Measurements from ENCODE around the gene C3orf33. TPM values are rescaled to one million over a fixed set of nuclear protein-coding genes. Genes with fewer than 3 reads are reported as not detected.

The C3orf33 gene
- total and polyA plus RNA-seq, 11 donors, result 2.9 to 8.8 (median 5.1) TPM

GRCh38 chr3:155807823-155808222 lies 1.7 kb upstream of the C3orf33 start:
- H3K27me3 ChIP-seq, result no peaks in the 10 kb centered on the region
- peak overlapping the region in 6 of 12 donors; percentile 3 to 81 (median 50) for H3K27ac ChIP-seq
- DNase-seq, result no peak
- intact Hi-C loops (cut with DNase I), result loop anchor here in 9 of 10 donors (2.0 to 10.0 kb wide), 5 partner anchors 44 to 64 kb away; partner anchors contain the start of genes SLC33A1 (in 7 of the 9) and GMPS (in 4 of the 9)
- WGBS, 4 donors, result 71 to 93% (median 78%) methylated on average over 2 of the region's 2 CpGs
- H3K4me1 ChIP-seq, result peaks cover 0 to 21% (median 5%) of the 10 kb centered on the region in 12 donors
- ATAC-seq, result peak; percentile 24 to 70 (median 60)
- H3K4me3 ChIP-seq, result no peak overlapping the region
- H3K9me3 ChIP-seq, result no peaks in the 10 kb centered on the region
- peaks cover 0 to 6% (median 0%) of the 10 kb centered on the region in 9 donors for H3K36me3 ChIP-seq
- TF ChIP-seq POLR2A (IDR thresholded peaks at IDR 0.05) (no peak), CTCF (IDR thresholded peaks at IDR 0.05) (no peak)

DNA sequence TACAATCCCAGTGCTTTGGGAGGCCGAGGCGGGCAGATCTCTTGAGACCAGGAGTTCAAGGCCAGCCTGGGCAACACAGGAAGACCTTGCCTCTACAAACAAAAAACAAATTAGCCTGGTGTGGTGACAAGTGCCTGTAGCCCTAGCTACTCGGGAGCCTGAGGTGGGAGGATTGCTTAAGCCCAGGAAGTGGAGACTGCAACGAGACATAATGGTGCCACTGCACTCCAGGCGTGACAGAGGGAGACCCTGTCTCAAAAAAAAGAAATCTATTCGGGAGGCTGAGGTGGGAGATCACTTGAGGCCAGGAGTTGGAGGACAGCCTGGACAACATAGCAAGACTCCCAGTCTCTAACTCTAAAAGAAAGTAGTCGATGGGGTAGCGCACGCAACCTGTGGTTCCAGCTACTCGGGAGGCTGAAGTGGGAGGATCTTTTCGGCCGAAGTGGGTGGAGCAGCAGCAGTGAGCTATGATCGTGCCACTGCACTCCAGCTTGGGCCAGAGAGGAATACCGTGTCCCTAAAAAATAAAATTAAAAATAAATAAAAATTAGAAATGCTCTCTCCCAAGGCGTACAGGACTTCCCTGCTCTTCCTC lies 775 bp downstream of the C3orf33 start:
- ATAC-seq, result peak in 3 of 4 donors; percentile 16 to 80 (median 59)
- intact Hi-C loops (cut with DNase I), result loop anchor here in 6 of 10 donors (5.0 to 10.0 kb wide), 3 partner anchors 47 to 67 kb away; partner anchors contain the start of genes SLC33A1 (in 6 of the 6) and GMPS (in 1 of the 6)
- Histone ChIP-seq H3K4me1 (peaks cover 0 to 21% (median 5%) of the 10 kb centered on the region in 12 donors), H3K27me3 (no peaks in the 10 kb centered on the region), H3K27ac (peak overlapping the region in 11 of 12 donors; percentile 82 to 93 (median 88)), H3K4me3 (peak overlapping the region; percentile 71 to 87 (median 78)), H3K36me3 (peaks cover 0 to 28% (median 0%) of the 10 kb centered on the region in 9 donors), H3K9me3 (no peaks in the 10 kb centered on the region)
- TF ChIP-seq POLR2A (IDR thresholded peaks at IDR 0.05) (no peak), CTCF (IDR thresholded peaks at IDR 0.05) (no peak)
- peak in 2 of 5 donors; percentile 45 to 52 for DNase-seq
- 45 to 59% (median 55%) methylated on average over 15 of the region's 15 CpGs for WGBS, 4 donors

DNA sequence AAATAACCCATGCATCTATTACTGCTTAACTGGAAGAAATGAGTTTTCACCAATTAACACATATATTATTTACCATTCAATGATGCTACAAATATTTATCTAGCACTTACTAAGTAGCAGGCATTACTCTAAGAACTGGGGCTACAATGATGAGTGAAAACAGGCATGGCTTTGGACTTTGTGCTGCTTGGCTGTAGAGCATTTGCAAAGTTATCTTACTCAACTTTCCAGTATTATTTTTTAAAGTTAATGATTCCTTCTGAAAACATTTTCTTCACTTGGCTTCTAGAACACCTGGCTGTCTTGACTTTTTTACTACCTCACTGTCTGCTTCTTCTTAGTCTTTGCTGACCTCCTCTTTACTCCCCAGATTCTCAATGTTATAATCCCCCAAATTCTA lies 1.8 kb downstream of the C3orf33 start:
- H3K4me3 ChIP-seq, result no peak overlapping the region
- H3K36me3 ChIP-seq, result peaks cover 0 to 37% (median 2%) of the 10 kb centered on the region in 9 donors
- ATAC-seq, result no peak
- TF ChIP-seq CTCF (IDR thresholded peaks at IDR 0.05), result no peak
- TF ChIP-seq POLR2A (IDR thresholded peaks at IDR 0.05), result no peak
- peaks cover 0 to 21% (median 5%) of the 10 kb centered on the region in 12 donors for H3K4me1 ChIP-seq
- H3K27ac ChIP-seq, result no peak overlapping the region
- intact Hi-C loops (cut with DNase I), result loop anchor here in 1 of 10 donors (10.0 kb wide), 1 partner anchor 50 kb away; the partner anchor contains the start of gene SLC33A1
- no peaks in the 10 kb centered on the region for H3K9me3 ChIP-seq
- no peak for DNase-seq
- no peaks in the 10 kb centered on the region for H3K27me3 ChIP-seq

DNA sequence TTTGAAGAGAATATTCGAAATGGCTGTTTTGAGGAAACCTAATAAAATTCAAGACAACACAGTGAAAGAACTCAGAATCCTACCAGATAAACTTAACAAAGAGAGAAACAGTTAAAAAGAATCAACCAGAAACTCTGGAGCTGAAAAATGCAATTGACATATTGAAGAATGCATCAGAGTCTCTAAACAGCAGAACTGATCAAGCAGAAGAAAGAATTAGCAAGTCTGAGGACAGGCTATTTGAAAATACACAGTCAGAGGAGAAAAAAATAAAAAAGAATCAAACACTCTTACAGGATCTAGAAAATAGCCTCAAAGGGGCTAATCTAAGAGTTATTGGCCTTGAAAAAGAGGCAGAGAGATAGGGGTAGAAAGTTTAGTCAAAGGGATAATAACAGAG lies 13.5 kb downstream of the C3orf33 start:
- intact Hi-C loops (cut with DNase I), result no loop called here

More for the DNA sequence above, 13.5 kb downstream of the C3orf33 start:
- Histone ChIP-seq H3K9me3 (peaks cover 0 to 23% (median 0%) of the 10 kb centered on the region in 12 donors), H3K27me3 (no peaks in the 10 kb centered on the region), H3K4me1 (no peaks in the 10 kb centered on the region), H3K36me3 (peaks cover 0 to 21% (median 5%) of the 10 kb centered on the region in 9 donors), H3K27ac (no peak overlapping the region), H3K4me3 (no peak overlapping the region)
- DNase-seq, result no peak
- TF ChIP-seq POLR2A (IDR thresholded peaks at IDR 0.05), result no peak
- no peak for TF ChIP-seq CTCF (IDR thresholded peaks at IDR 0.05)
- 89 to 95% (median 91%) methylated on average over 1 of the region's 1 CpG for WGBS, 4 donors
- no peak for ATAC-seq

Measured in heart left ventricle (tissue), 16 donors.